C4-2B (cell line): ENCODE results near the gene MESD.

Experiments
- CTCF ChIP-seq: fragments of 450-650 bp; conservative IDR thresholded peaks from 2 replicates; pipeline ENCODE4 v1.5.1; 2017; ENCODE audit warnings: mild to moderate bottlenecking
- ZFX ChIP-seq: fragments of 450-650 bp; IDR thresholded peaks from 2 replicates; pipeline ENCODE4 v1.6.1; 2017

GRCh38 chr15:80967451-80967850, 22.2 kb downstream of the MESD start:
- TF ChIP-seq CTCF, result no peak
- no peak for TF ChIP-seq ZFX
